Caki2 (cell line): ENCODE results near the gene ASB17. TPM values are rescaled to one million over a fixed set of nuclear protein-coding genes. Genes with fewer than 3 reads are reported as not detected.

Source experiments
- DNase-seq: peaks from one replicate; pipeline ENCODE4 v3.0.0-alpha.2; 2015; ENCODE audit warnings: low read depth
- in situ Hi-C: cut with HindIII; loops from 2 replicates; pipeline ENCODE4 v1.10.0; 2016; ENCODE audit warnings: low sequenced_read_pairs, low pct_unique_long_range_greater_than_20kb, mixed read lengths
- total RNA-seq: library from RNA; depleted of rRNA; stranded (reverse); fragments of >200 nt; shearing (Covaris generic); gene quantifications from 2 replicates; pipeline ENCODE4 v1.2.3, GENCODE V29; 2014; ENCODE audit warnings: low replicate concordance; rRNA removed

ASB17 gene
- total RNA-seq, 1 experiment from 2014 or later: not detected

- no peak for DNase-seq
- in situ Hi-C loops: no loop called here
These were observed 61.3 kb downstream of the ASB17 start for GRCh38 chr1:75870951-75871350.

Other genes starting within 250 kb of the ASB17 start
- gene ACADM, start 207.7 kb downstream of the ASB17 start, total RNA-seq: 16.1 and 21.0 TPM in 2 replicates
- 28.9 and 29.9 TPM in 2 replicates for gene RABGGTB, start 146.1 kb downstream of the ASB17 start, total RNA-seq
- gene MSH4, start 135.5 kb downstream of the ASB17 start, total RNA-seq: not detected in 2 replicates
- gene ST6GALNAC3, start 142.3 kb upstream of the ASB17 start, total RNA-seq: 0.06 and 0.81 TPM in 2 replicates